Natural killer cell treated with Interleukin-12 subunit alpha and Interleukin-12 subunit beta and Interleukin-15 and Interleukin-18, amount 100 ng/mL, for 72 hours (primary cell): ENCODE results near the gene DCAKD. TPM values are rescaled to one million over a fixed set of nuclear protein-coding genes. Genes with fewer than 3 reads are reported as not detected.

Experiments
- ATAC-seq, 2 donors: fragments of 150-1000 bp; cut with Tn5 transposase in 1 of 2; sonication (Bioruptor Pico), chemical (Tn5 transposase) in 1 of 2; 2 replicates each; pipeline ENCODE4 v1.10.0; 2021
- DNase-seq: peaks from one replicate; pipeline ENCODE4 v3.0.0; 2022; ENCODE audit warnings: low spot score
- H3K27ac Mint-ChIP-seq, 2 donors: 1 replicate in 1 of 2; 2 replicates in 1 of 2; pipeline ENCODE4 v1.8.0; 2022; ENCODE audit warnings: mixed read lengths in 2 of 2, mild to moderate bottlenecking in 1 of 2, moderate library complexity in 1 of 2
- H3K27me3 Mint-ChIP-seq, 2 donors: 1 replicate in 1 of 2; 2 replicates in 1 of 2; pipeline ENCODE4 v1.8.0; 2022; ENCODE audit warnings: mixed read lengths in 2 of 2
- H3K36me3 Mint-ChIP-seq: one replicate; pipeline ENCODE4 v1.8.0; 2022; ENCODE audit warnings: mixed read lengths
- H3K4me1 Mint-ChIP-seq, 2 donors: 1 replicate in 1 of 2; 2 replicates in 1 of 2; pipeline ENCODE4 v1.8.0; 2022; ENCODE audit warnings: low read depth in 2 of 2, mixed read lengths in 2 of 2, mild to moderate bottlenecking in 1 of 2
- H3K4me3 Mint-ChIP-seq: one replicate; pipeline ENCODE4 v1.8.0; 2022; ENCODE audit warnings: mixed read lengths
- H3K9me3 Mint-ChIP-seq: 2 replicates; pipeline ENCODE4 v1.8.0; 2022; ENCODE audit warnings: mixed read lengths
- total RNA-seq, 2 donors: library from RNA; stranded (reverse); gene quantifications; one replicate each; pipeline ENCODE4 v1.2.3, GENCODE V29; 2022

Gene DCAKD
- total RNA-seq, 2 donors from 2014 or later: 17.9 to 36.4 TPM

DNA sequence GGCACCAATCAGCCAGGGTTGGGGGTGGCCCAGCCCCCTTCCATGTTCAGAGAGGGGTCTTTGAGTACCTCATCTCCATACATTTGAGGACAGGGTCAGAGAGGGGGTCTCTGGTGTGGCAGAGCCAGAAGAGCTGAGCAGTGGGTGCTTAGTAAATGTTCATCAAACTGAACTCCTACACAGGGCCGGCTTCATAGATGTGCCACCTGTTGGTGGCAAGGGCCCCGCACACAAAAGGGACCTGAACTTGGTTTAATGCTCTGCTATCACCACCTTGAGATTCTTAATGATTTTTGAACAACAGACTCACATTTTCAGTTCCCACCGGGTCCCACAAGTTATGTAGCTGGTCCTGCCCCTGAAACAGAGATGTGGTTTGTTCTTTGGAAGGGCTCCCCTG, 74.4 kb downstream of the DCAKD start:
- DNase-seq: no peak
- Mint-ChIP-seq H3K27ac (no peak overlapping the region), H3K4me3 (no peak overlapping the region), H3K27me3 (peaks cover 30 to 46% of the 10 kb centered on the region in 2 donors), H3K36me3 (no peaks in the 10 kb centered on the region), H3K9me3 (no peaks in the 10 kb centered on the region), H3K4me1 (peaks cover 3% of the 10 kb centered on the region in 2 donors)
- ATAC-seq: no peak

- Mint-ChIP-seq H3K9me3 (no peaks in the 10 kb centered on the region), H3K4me1 (peaks cover 5 to 6% of the 10 kb centered on the region in 2 donors), H3K27me3 (peaks cover 32 to 46% of the 10 kb centered on the region in 2 donors), H3K36me3 (no peaks in the 10 kb centered on the region), H3K4me3 (no peak overlapping the region), H3K27ac (no peak overlapping the region)
- DNase-seq (no peak), ATAC-seq (no peak)
Measured at GRCh38 chr17:44976206-44976605, 75.2 kb downstream of the DCAKD start.

Other genes with a start within 250 kb of the DCAKD start
- 1 to 10 TPM; 1.4 to 2.5 TPM for gene GJC1, start 221.3 kb downstream of the DCAKD start, total RNA-seq
- not detected for gene HIGD1B, start 203.7 kb downstream of the DCAKD start, total RNA-seq
- gene EFTUD2, start 152.2 kb downstream of the DCAKD start, total RNA-seq: 100 to 1,000 TPM; 192 to 232 TPM
- not detected for gene GFAP, start 136.1 kb downstream of the DCAKD start, total RNA-seq
- 100 to 1,000 TPM in 1 of 2 donors, 10 to 100 TPM in 1; 26.5 to 100 TPM for gene KIF18B, start 103.9 kb downstream of the DCAKD start, total RNA-seq
- gene C1QL1, start 83.3 kb downstream of the DCAKD start, total RNA-seq: not detected
- 100 to 1,000 TPM; 147 to 161 TPM for gene NMT1, start 9.7 kb upstream of the DCAKD start, total RNA-seq
- 1 to 10 TPM; 2.7 to 5.9 TPM for gene PLCD3, start 80.9 kb upstream of the DCAKD start, total RNA-seq
- 10 to 100 TPM in 1 of 2 donors, 1 to 10 TPM in 1; 8.3 to 14.8 TPM for gene ACBD4, start 84.1 kb upstream of the DCAKD start, total RNA-seq
- 10 to 100 TPM; 48.0 to 66.9 TPM for gene HEXIM1, start 96.8 kb upstream of the DCAKD start, total RNA-seq
- gene HEXIM2, start 110.2 kb upstream of the DCAKD start, total RNA-seq: 10 to 100 TPM in 1 of 2 donors, 1 to 10 TPM in 1; 6.1 to 10.7 TPM
- 100 to 1,000 TPM; 280 to 380 TPM for gene FMNL1, start 170.3 kb upstream of the DCAKD start, total RNA-seq
- under 1 TPM; 0.62 to 0.81 TPM for gene SPATA32, start 210.5 kb upstream of the DCAKD start, total RNA-seq